MM.1S (cell line): Measurements from ENCODE around the gene TRIM59.

Experiments used
- CTCF ChIP-seq: fragments of 300-600 bp; sonication (generic); IDR thresholded peaks from 2 replicates; pipeline ENCODE4 v1.5.1; 2016; ENCODE audit warnings: antibody characterized with exemption, low read length, mixed read lengths
- EZH2phosphoT487 ChIP-seq: fragments of 300-600 bp; sonication (generic); IDR thresholded peaks from 2 replicates; pipeline ENCODE4 v1.6.1; 2018; ENCODE audit warnings: antibody characterized with exemption, low read length

GRCh38 chr3:160475153-160475552 lies 25.6 kb upstream of the TRIM59 start:
- TF ChIP-seq EZH2phosphoT487 (no peak), CTCF (no peak)
